Uterus (tissue), 2 donors: Measurements from ENCODE around the gene HIPK2.

ENCODE experiments used
- POLR2A ChIP-seq, 2 donors: fragments of 450-650 bp; IDR thresholded peaks; one replicate each; pipeline ENCODE4 v1.6.1; 2016; ENCODE audit warnings: antibody characterized with exemption in 2 of 2, mild to moderate bottlenecking in 1 of 2, moderate library complexity in 1 of 2
- TF ChIP-seq, protein P1 (sequence below), 4 experiments: fragments of 200-600 bp in 2 of 4; fragments of 450-650 bp in 2 of 4; sonication (generic) in 2 of 4; IDR thresholded peaks; one replicate each; pipeline ENCODE4 v1.5.1; 2016 to 2019; ENCODE audit warnings: antibody characterized with exemption in 4 of 4, mild to moderate bottlenecking in 2 of 4, moderate library complexity in 1 of 4

DNA sequence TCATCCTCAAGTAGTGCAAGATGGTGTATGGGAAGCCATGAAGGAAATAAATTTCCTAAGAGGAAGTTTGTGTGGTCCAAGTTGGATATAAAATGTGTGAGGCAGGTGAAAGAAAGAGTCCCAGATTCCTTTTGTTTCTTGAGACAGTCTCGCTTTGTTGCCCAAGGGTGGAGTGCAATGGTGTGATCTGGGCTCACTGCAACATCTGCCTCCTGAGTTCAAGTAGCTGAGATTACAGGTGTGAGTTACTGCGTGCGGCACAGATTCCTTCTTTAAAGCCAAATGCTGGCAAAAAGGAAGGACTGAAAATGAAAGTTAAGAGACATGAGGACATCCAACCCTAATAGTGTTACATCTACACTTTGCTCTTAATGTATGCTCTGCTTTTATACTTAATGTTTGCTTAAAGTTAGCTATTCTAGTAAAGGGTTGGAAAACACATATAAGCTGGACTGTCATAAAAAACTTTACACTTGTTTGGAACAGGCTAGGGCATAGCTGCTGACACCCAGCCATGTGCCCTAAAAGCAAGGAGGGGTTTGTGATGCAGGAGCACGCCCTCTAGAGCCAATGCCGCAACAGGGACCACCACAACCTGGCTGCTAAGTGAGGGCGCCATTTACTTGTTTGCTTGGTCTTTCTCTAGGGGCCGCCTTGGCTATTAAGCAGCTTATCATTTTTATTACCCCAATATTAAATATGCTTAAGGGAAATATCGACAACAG, 219.8 kb downstream of the HIPK2 start:
- no peak for TF ChIP-seq POLR2A (IDR thresholded peaks at IDR 0.05)
- TF ChIP-seq, protein P1, sequence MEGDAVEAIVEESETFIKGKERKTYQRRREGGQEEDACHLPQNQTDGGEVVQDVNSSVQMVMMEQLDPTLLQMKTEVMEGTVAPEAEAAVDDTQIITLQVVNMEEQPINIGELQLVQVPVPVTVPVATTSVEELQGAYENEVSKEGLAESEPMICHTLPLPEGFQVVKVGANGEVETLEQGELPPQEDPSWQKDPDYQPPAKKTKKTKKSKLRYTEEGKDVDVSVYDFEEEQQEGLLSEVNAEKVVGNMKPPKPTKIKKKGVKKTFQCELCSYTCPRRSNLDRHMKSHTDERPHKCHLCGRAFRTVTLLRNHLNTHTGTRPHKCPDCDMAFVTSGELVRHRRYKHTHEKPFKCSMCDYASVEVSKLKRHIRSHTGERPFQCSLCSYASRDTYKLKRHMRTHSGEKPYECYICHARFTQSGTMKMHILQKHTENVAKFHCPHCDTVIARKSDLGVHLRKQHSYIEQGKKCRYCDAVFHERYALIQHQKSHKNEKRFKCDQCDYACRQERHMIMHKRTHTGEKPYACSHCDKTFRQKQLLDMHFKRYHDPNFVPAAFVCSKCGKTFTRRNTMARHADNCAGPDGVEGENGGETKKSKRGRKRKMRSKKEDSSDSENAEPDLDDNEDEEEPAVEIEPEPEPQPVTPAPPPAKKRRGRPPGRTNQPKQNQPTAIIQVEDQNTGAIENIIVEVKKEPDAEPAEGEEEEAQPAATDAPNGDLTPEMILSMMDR (IDR thresholded peaks at IDR 0.05), result no peak
